Smooth muscle cell (in vitro differentiated cells): ENCODE data around the gene LRMDA. TPM values are rescaled to one million over a fixed set of nuclear protein-coding genes. Genes with fewer than 3 reads are reported as not detected.

Experiments
- DNase-seq: peaks from one replicate; lab custom pipeline; 2025; ENCODE audit not compliant: unreplicated experiment; lab: John Stamatoyannopoulos, UW
- H2AFZ ChIP-seq: fragments of 200-600 bp; sonication (generic); 2 replicates; pipeline ENCODE4 v1.6.0; 2016; ENCODE audit warnings: antibody characterized with exemption, low read depth, mild to moderate bottlenecking
- H3F3A ChIP-seq: fragments of 200-600 bp; sonication (generic); 2 replicates; pipeline ENCODE4 v1.6.0; 2017; ENCODE audit warnings: antibody characterized with exemption, low read depth
- H3K27ac ChIP-seq: fragments of 200-600 bp; sonication (generic); 2 replicates; pipeline ENCODE4 v1.5.1; 2016; ENCODE audit warnings: low read depth, mild to moderate bottlenecking
- H3K27me3 ChIP-seq: fragments of 200-600 bp; sonication (generic); 2 replicates; pipeline ENCODE4 v1.6.1; 2016; ENCODE audit warnings: low read depth, mild to moderate bottlenecking
- H3K36me3 ChIP-seq: fragments of 200-600 bp; sonication (generic); 2 replicates; pipeline ENCODE4 v1.5.1; 2016; ENCODE audit warnings: low read depth
- H3K4me1 ChIP-seq: fragments of 200-600 bp; sonication (generic); 2 replicates; pipeline ENCODE4 v1.5.1; 2016; ENCODE audit warnings: low read depth
- H3K4me2 ChIP-seq: fragments of 200-600 bp; sonication (generic); 2 replicates; pipeline ENCODE4 v1.6.0; 2016; ENCODE audit warnings: mild to moderate bottlenecking
- H3K4me3 ChIP-seq: fragments of 200-600 bp; sonication (generic); 2 replicates; pipeline ENCODE4 v1.5.1; 2016; ENCODE audit warnings: mild to moderate bottlenecking
- H3K79me2 ChIP-seq: fragments of 200-600 bp; sonication (generic); 2 replicates; pipeline ENCODE4 v1.6.0; 2016; ENCODE audit warnings: low read depth, mild to moderate bottlenecking
- H3K9ac ChIP-seq: fragments of 200-600 bp; sonication (generic); 2 replicates; pipeline ENCODE4 v1.6.0; 2016; ENCODE audit warnings: low read depth
- H3K9me3 ChIP-seq: fragments of 200-600 bp; sonication (generic); replicated peaks from 2 replicates; pipeline ENCODE4 v1.5.1; 2016; ENCODE audit warnings: low read depth
- H4K20me1 ChIP-seq: fragments of 200-600 bp; sonication (generic); 2 replicates; pipeline ENCODE4 v1.6.0; 2016; ENCODE audit warnings: low read depth
- WGBS: methylation state at CpG from one replicate; pipeline ENCODE4 v1.1.7; 2016; ENCODE audit warnings: low lambda C conversion rate; 5-methylcytosine and 5-hydroxymethylcytosine counted together
- polyA plus RNA-seq: library from polyadenylated mRNA; unstranded; fragments of >200 nt; fragmentation: Nextera tagmentation; extraction: Ambion mirVana; gene quantifications from 2 replicates; pipeline ENCODE4 v1.2.1, GENCODE V29; 2016
- total RNA-seq: library from RNA; depleted of rRNA; stranded (reverse); fragments of >200 nt; gene quantifications from 2 replicates; pipeline ENCODE4 v1.2.3, GENCODE V29; 2014
- TF ChIP-seq, protein P1 (sequence below): fragments of 200-600 bp; sonication (generic); IDR thresholded peaks from 2 replicates; pipeline ENCODE4 v1.5.1; 2017; ENCODE audit warnings: borderline replicate concordance, mild to moderate bottlenecking, antibody characterized with exemption; ENCODE audit not compliant: insufficient read depth, poor library complexity, severe bottlenecking

Gene LRMDA
- total and polyA plus RNA-seq, 2 experiments from 2014 or later: 1.5 to 1.6 TPM

DNA sequence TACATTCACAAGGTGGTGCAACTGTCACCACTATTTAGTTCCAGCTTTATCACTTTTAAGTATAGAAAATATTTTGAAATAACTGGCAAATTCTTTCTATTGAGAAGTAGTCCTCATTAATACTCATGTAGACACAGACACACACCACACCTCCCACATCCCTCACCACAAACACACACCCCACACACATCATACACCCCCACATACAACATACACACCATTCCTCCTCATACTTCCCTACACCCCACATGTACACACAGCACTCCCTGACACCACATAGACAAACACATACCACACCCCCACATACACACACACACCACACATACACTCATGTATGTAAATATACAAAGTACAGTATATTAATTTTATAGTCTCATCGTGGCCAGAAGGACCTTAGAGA lies 178.8 kb downstream of the LRMDA start:
- no peak overlapping the region for H3K4me2 ChIP-seq
- no peaks in the 10 kb centered on the region for H4K20me1 ChIP-seq
- no peaks in the 10 kb centered on the region for H3K36me3 ChIP-seq
- no peaks in the 10 kb centered on the region for H3K79me2 ChIP-seq
- H3K27me3 ChIP-seq: peaks cover 9% of the 10 kb centered on the region
- 0% methylated on average over 1 of the region's 1 CpG for WGBS
- TF ChIP-seq, protein P1, sequence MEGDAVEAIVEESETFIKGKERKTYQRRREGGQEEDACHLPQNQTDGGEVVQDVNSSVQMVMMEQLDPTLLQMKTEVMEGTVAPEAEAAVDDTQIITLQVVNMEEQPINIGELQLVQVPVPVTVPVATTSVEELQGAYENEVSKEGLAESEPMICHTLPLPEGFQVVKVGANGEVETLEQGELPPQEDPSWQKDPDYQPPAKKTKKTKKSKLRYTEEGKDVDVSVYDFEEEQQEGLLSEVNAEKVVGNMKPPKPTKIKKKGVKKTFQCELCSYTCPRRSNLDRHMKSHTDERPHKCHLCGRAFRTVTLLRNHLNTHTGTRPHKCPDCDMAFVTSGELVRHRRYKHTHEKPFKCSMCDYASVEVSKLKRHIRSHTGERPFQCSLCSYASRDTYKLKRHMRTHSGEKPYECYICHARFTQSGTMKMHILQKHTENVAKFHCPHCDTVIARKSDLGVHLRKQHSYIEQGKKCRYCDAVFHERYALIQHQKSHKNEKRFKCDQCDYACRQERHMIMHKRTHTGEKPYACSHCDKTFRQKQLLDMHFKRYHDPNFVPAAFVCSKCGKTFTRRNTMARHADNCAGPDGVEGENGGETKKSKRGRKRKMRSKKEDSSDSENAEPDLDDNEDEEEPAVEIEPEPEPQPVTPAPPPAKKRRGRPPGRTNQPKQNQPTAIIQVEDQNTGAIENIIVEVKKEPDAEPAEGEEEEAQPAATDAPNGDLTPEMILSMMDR: no peak
- DNase-seq: no peak
- H2AFZ ChIP-seq: no peak overlapping the region
- H3K9me3 ChIP-seq: no peaks in the 10 kb centered on the region
- H3K4me3 ChIP-seq: no peak overlapping the region
- H3K27ac ChIP-seq: no peak overlapping the region
- no peak overlapping the region for H3K9ac ChIP-seq
- peaks cover 9% of the 10 kb centered on the region for H3K4me1 ChIP-seq
- no peaks in the 10 kb centered on the region for H3F3A ChIP-seq

DNA sequence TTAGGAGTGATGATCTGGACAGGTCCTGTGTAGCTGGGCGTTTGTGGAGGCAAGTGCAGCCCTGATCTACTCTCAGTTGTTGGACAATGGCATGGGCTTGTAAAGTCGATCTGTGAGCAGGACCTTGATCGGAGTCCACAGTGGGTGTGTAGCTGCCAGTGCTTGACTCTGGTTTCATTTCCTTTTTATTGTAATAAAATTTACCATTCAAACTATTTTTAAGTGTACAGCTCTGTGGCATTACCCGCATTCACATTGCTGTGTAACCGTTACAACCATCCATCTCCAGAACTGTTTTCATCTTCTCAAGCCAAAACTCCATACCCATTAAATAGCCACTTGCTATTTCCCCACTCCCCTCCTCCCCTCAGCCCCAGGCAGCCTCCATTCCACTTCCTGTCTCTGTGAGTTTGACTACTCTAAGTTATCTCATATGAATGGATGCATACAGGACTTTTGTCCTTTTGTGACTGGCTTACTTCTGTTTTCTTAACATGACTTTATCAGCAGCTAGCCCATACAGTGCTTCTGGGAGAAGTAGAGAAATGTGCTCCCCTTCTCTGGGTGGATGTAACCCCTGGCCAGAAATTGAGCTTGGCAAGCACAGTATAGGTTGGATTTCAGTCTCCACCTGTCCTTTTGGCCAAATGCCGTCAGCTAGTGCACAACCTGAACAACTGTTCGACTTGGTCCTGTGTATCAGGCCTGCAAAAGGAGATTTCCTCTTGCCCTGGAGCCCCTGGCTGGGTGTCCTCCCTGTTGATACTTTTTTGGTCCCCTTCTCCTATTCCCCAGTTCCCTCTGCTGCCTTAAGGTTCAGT lies 180.0 kb downstream of the LRMDA start:
- no peaks in the 10 kb centered on the region for H4K20me1 ChIP-seq
- H3K36me3 ChIP-seq: no peaks in the 10 kb centered on the region
- H3K4me1 ChIP-seq: peaks cover 9% of the 10 kb centered on the region
- no peak overlapping the region for H3K4me2 ChIP-seq
- H3K27ac ChIP-seq: no peak overlapping the region
- H3K4me3 ChIP-seq: no peak overlapping the region
- H3K9me3 ChIP-seq: no peaks in the 10 kb centered on the region
- no peak overlapping the region for H3K9ac ChIP-seq
- WGBS: 93% methylated on average over 7 of the region's 7 CpGs
- TF ChIP-seq, protein P1: no peak
- H2AFZ ChIP-seq: no peak overlapping the region
- DNase-seq: no peak
- H3F3A ChIP-seq: no peaks in the 10 kb centered on the region
- no peaks in the 10 kb centered on the region for H3K27me3 ChIP-seq
- H3K79me2 ChIP-seq: no peaks in the 10 kb centered on the region

DNA sequence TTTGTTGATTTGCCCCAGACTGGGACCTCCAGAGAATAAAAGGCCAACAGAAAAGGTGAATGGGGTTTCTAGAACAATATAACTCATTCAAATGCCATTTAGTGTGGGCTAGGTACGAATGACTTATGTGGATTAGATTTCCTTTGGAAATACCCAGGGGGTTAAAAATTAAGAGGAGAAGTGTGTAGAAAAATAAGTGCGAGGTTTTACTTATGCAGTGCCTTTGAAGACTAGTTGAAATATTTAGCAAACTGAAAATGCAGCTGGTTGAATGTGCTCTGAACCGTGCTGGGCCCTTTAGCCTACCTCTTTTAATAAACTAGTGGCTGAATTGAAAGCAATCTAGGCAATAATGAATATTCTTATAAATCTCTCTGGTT lies 180.6 kb downstream of the LRMDA start:
- Histone ChIP-seq H3K9me3 (no peaks in the 10 kb centered on the region), H3K27ac (no peak overlapping the region), H3F3A (no peaks in the 10 kb centered on the region), H3K36me3 (no peaks in the 10 kb centered on the region), H4K20me1 (no peaks in the 10 kb centered on the region), H2AFZ (no peak overlapping the region), H3K4me1 (peaks cover 9% of the 10 kb centered on the region), H3K4me2 (no peak overlapping the region), H3K4me3 (no peak overlapping the region), H3K79me2 (no peaks in the 10 kb centered on the region), H3K9ac (no peak overlapping the region), H3K27me3 (peaks cover 3% of the 10 kb centered on the region)
- TF ChIP-seq, protein P1: no peak
- 85% methylated on average over 3 of the region's 3 CpGs for WGBS
- DNase-seq: no peak
